B cell (primary cell): ENCODE results near the gene PRKCG. TPM values are rescaled to one million over a fixed set of nuclear protein-coding genes. Genes with fewer than 3 reads are reported as not detected.

Experiments
- ATAC-seq: fragments of 200-7000 bp; cut with Tn5 transposase; one replicate; pipeline ENCODE4 v1.10.0; 2021; ENCODE audit warnings: low read depth, mild to moderate bottlenecking, moderate number of reproducible peaks, moderate library complexity
- CTCF ChIA-PET: fragments of 350-600 bp; sonication (Branson Sonifier 250); formaldehyde crosslinking; loops from one replicate; lab custom pipeline; 2021; ENCODE audit warnings: antibody characterized with exemption, inconsistent platforms; lab: Charles Lee
- POLR2A ChIA-PET: fragments of 350-600 bp; sonication (Branson Sonifier 250); formaldehyde crosslinking; loops from one replicate; lab custom pipeline; 2021; ENCODE audit warnings: antibody characterized with exemption; lab: Charles Lee
- DNase-seq: peaks from one replicate; pipeline ENCODE4 v3.0.0; 2013
- H2AFZ ChIP-seq: 2 replicates; pipeline ENCODE4 v1.6.1; 2012; ENCODE audit warnings: mild to moderate bottlenecking, low read depth, low read length; ENCODE audit not compliant: insufficient read depth, poor library complexity, severe bottlenecking
- H3K27ac ChIP-seq, 2 donors: 1 replicate in 1 of 2; 2 replicates in 1 of 2; pipeline ENCODE4 v1.5.1; 2012 to 2013; ENCODE audit warnings: low read length in 2 of 2, mild to moderate bottlenecking in 2 of 2, moderate library complexity in 1 of 2
- H3K27me3 ChIP-seq, 4 experiments: fragments of 200-600 bp in 1 of 4; sonication (generic) in 1 of 4; replicated peaks in 1 of 4; 1 replicate in 2 of 4; 2 replicates in 2 of 4; pipeline versions ENCODE4 v1.6.1 to v1.7.0; 2013 to 2016; ENCODE audit warnings: low read length in 3 of 4, mild to moderate bottlenecking in 2 of 4, mixed read lengths in 1 of 4, moderate library complexity in 1 of 4; ENCODE audit not compliant: insufficient read depth in 4 of 4, control insufficient read depth in 3 of 4; ENCODE audit errors: control extremely low read depth in 1 of 4
- H3K36me3 ChIP-seq, 2 experiments: replicated peaks in 1 of 2; 1 replicate in 1 of 2; 2 replicates in 1 of 2; pipeline versions ENCODE4 v1.6.1 to v1.7.1; 2013; ENCODE audit warnings: low read length in 1 of 2; ENCODE audit not compliant: insufficient read depth in 2 of 2, control insufficient read depth in 1 of 2; ENCODE audit errors: control extremely low read depth in 1 of 2, extremely low read depth in 1 of 2
- H3K4me1 ChIP-seq, 2 donors: fragments of 200-600 bp in 1 of 2; sonication (generic) in 1 of 2; 1 replicate in 1 of 2; 2 replicates in 1 of 2; pipeline versions ENCODE4 v1.5.1 to v1.6.1; 2013 to 2017; ENCODE audit warnings: low read length in 2 of 2; ENCODE audit not compliant: control insufficient read depth in 2 of 2, insufficient read depth in 2 of 2
- H3K4me2 ChIP-seq: replicated peaks from 2 replicates; pipeline ENCODE3; 2012; ENCODE audit warnings: mild to moderate bottlenecking, low read depth, low read length; ENCODE audit not compliant: poor library complexity, severe bottlenecking
- H3K4me3 ChIP-seq, 5 experiments: fragments of 200-600 bp in 1 of 5; sonication (generic) in 1 of 5; 1 replicate in 3 of 5; 2 replicates in 2 of 5; pipeline versions ENCODE4 v1.5.1 to v1.7.0; 2011 to 2016; ENCODE audit warnings: low read length in 4 of 5, mild to moderate bottlenecking in 4 of 5, low read depth in 2 of 5, control low read depth in 1 of 5, moderate library complexity in 1 of 5; ENCODE audit not compliant: insufficient read depth in 1 of 5; ENCODE audit errors: control extremely low read depth in 1 of 5, extremely low read depth in 1 of 5
- H3K79me2 ChIP-seq: fragments of 200-600 bp; sonication (generic); one replicate; pipeline ENCODE4 v1.6.0; 2016; ENCODE audit warnings: low read length; ENCODE audit not compliant: control insufficient read depth, insufficient read depth
- H3K9ac ChIP-seq: fragments of 200-600 bp; sonication (generic); 2 replicates; pipeline ENCODE4 v1.6.1; 2017; ENCODE audit warnings: mild to moderate bottlenecking, low read length, moderate library complexity
- H3K9me3 ChIP-seq, 3 donors: one replicate each; pipeline versions ENCODE4 v1.6.1 to v1.7.1; 2013; ENCODE audit warnings: low read length in 2 of 3; ENCODE audit not compliant: control insufficient read depth in 2 of 3, insufficient read depth in 1 of 3; ENCODE audit errors: control extremely low read depth in 1 of 3
- H4K20me1 ChIP-seq: 2 replicates; pipeline ENCODE4 v1.6.0; 2012; ENCODE audit warnings: mild to moderate bottlenecking, low read length; ENCODE audit not compliant: insufficient read depth, control insufficient read depth, poor library complexity, severe bottlenecking
- H3K27ac Mint-ChIP-seq: one replicate; pipeline ENCODE4 v1.8.0; 2021; ENCODE audit warnings: mixed read lengths
- H3K27me3 Mint-ChIP-seq: one replicate; pipeline ENCODE4 v1.8.0; 2021; ENCODE audit warnings: mixed read lengths
- H3K4me1 Mint-ChIP-seq: one replicate; pipeline ENCODE4 v1.8.0; 2021; ENCODE audit warnings: mixed read lengths
- H3K4me3 Mint-ChIP-seq: one replicate; pipeline ENCODE4 v1.8.0; 2021; ENCODE audit warnings: mixed read lengths
- H3K9me3 Mint-ChIP-seq: one replicate; pipeline ENCODE4 v1.8.0; 2022; ENCODE audit warnings: mixed read lengths; ENCODE audit not compliant: insufficient read depth
- CTCF ChIP-seq: fragments of 200-600 bp; IDR thresholded peaks from one replicate; pipeline ENCODE4 v1.8.0; 2022; ENCODE audit warnings: antibody characterized with exemption, mild to moderate bottlenecking
- EZH2 ChIP-seq: IDR thresholded peaks from 2 replicates; pipeline ENCODE4 v1.6.1; 2012; ENCODE audit warnings: borderline replicate concordance, low read depth, mild to moderate bottlenecking, moderate library complexity, low read length; ENCODE audit not compliant: insufficient read depth, poor library complexity, severe bottlenecking
- WGBS: methylation state at CpG from one replicate; pipeline ENCODE4 v1.1.5; 2013; ENCODE audit warnings: missing lambda C conversion rate; ENCODE audit not compliant: insufficient coverage; 5-methylcytosine and 5-hydroxymethylcytosine counted together
- intact Hi-C: fragments of 100-400 bp; cut with micrococcal nuclease; formaldehyde crosslinking; loops from one replicate; pipeline ENCODE4 v1.10.0; 2022
- polyA plus RNA-seq: library from polyadenylated mRNA; depleted of rRNA; stranded (reverse); fragments of >200 nt; gene quantifications from 2 replicates; pipeline ENCODE4 v1.2.3, GENCODE V29; 2012
- total RNA-seq, 2 donors: library from RNA; stranded (reverse); fragments of 120-200 nt in 1 of 2; gene quantifications; 1 replicate in 1 of 2; 2 replicates in 1 of 2; pipeline versions ENCODE4 v1.2.3 to v1.2.4, GENCODE V29; 2013 to 2022

PRKCG gene
- total and polyA plus RNA-seq, 2 donors (not counting 1 experiment from before 2014, with no cell fraction given), result 0.31 TPM; not detected in 1

GRCh38 chr19:53874606-53874990 is 7.4 kb upstream of the PRKCG start:
- no CpG with 5 or more reads among the region's 6 CpGs for WGBS
- H2AFZ ChIP-seq, result no peak overlapping the region
- H3K4me2 ChIP-seq, result peak overlapping the region; percentile 50
- H3K9ac ChIP-seq, result no peak overlapping the region
- H3K4me3 ChIP-seq, result no peak overlapping the region
- peaks cover 49 to 67% of the 10 kb centered on the region in 2 donors for H3K4me1 ChIP-seq
- H3K27ac ChIP-seq, result no peak overlapping the region
- H3K4me3 Mint-ChIP-seq, result peak overlapping the region; percentile 23
- H3K79me2 ChIP-seq, result peaks cover 48% of the 10 kb centered on the region
- peaks cover 0 to 10% (median 6%) of the 10 kb centered on the region in 4 experiments for H3K27me3 ChIP-seq
- ChIA-PET CTCF (no interaction called here), POLR2A (no interaction called here)
- DNase-seq (no peak), ATAC-seq (no peak)
- no peaks in the 10 kb centered on the region for H3K9me3 Mint-ChIP-seq
- H3K36me3 ChIP-seq, result peaks cover 5 to 29% of the 10 kb centered on the region in 2 experiments
- peaks cover 9% of the 10 kb centered on the region for H3K27me3 Mint-ChIP-seq
- H3K27ac Mint-ChIP-seq, result peak overlapping the region; percentile 61
- H4K20me1 ChIP-seq, result peaks cover 69% of the 10 kb centered on the region
- intact Hi-C loops, result no loop called here
- TF ChIP-seq CTCF (no peak), EZH2 (no peak)
- peaks cover 53% of the 10 kb centered on the region for H3K4me1 Mint-ChIP-seq
- peaks cover 0 to 19% (median 0%) of the 10 kb centered on the region in 3 donors for H3K9me3 ChIP-seq

GRCh38 chr19:53875602-53876325 is 6.2 kb upstream of the PRKCG start:
- 90% methylated on average over 9 of the region's 17 CpGs for WGBS
- H2AFZ ChIP-seq, result no peak overlapping the region
- peaks cover 0 to 20% (median 0%) of the 10 kb centered on the region in 3 donors for H3K9me3 ChIP-seq
- ATAC-seq (no peak), DNase-seq (no peak)
- peaks cover 0 to 21% (median 17%) of the 10 kb centered on the region in 4 experiments for H3K27me3 ChIP-seq
- Mint-ChIP-seq H3K4me3 (no peak overlapping the region), H3K4me1 (peaks cover 47% of the 10 kb centered on the region), H3K27ac (no peak overlapping the region), H3K9me3 (no peaks in the 10 kb centered on the region), H3K27me3 (peaks cover 9% of the 10 kb centered on the region)
- no peak overlapping the region for H3K4me2 ChIP-seq
- CTCF ChIA-PET, result interaction anchor here (0.6 kb wide), 1 partner anchor 1639 kb away, joined by 3 read pairs; no protein-coding TSS in a partner anchor
- H4K20me1 ChIP-seq, result peaks cover 62% of the 10 kb centered on the region
- H3K79me2 ChIP-seq, result peaks cover 45% of the 10 kb centered on the region
- no peak overlapping the region for H3K27ac ChIP-seq
- no peak for TF ChIP-seq CTCF
- no peak for TF ChIP-seq EZH2
- POLR2A ChIA-PET, result interaction anchor here (0.6 kb wide), 1 partner anchor 321 kb away, joined by 11 read pairs; no protein-coding TSS in a partner anchor
- H3K4me3 ChIP-seq, result no peak overlapping the region
- intact Hi-C loops, result no loop called here
- peaks cover 5 to 29% of the 10 kb centered on the region in 2 experiments for H3K36me3 ChIP-seq
- H3K9ac ChIP-seq, result no peak overlapping the region
- peaks cover 55 to 61% of the 10 kb centered on the region in 2 donors for H3K4me1 ChIP-seq
